K562 (cell line): ENCODE measurements around the gene SIDT2. TPM values are rescaled to one million over a fixed set of nuclear protein-coding genes. Genes with fewer than 3 reads are reported as not detected.

Experiments used
- ATAC-seq: fragments of 200-7000 bp; cut with Tn5 transposase; 3 replicates; pipeline ENCODE4 v1.9.1; 2020; ENCODE audit warnings: moderate library complexity
- BruUV-seq: library from RNA; stranded (reverse); fragments of 400-500 nt; replicated peaks from 2 replicates; lab custom pipeline; 2021; lab: Mats Ljungman, UMichigan
- CTCF ChIA-PET: fragments of 300-600 bp; formaldehyde crosslinking; extraction: SDS; loops from one replicate; lab custom pipeline; 2021; ENCODE audit warnings: low intra/inter-chr PET ratio; lab: Yijun Ruan, JAX
- POLR2A ChIA-PET: fragments of 300-600, 350-650 bp; sonication (Branson Sonifier 250); formaldehyde crosslinking; extraction: SDS; loops from one replicate; lab custom pipeline; 2021; ENCODE audit warnings: antibody characterized with exemption, inconsistent platforms; lab: Yijun Ruan, JAX
- DNase-seq, 4 experiments: peaks; one replicate each; pipeline versions ENCODE4 v3.0.0 to v3.0.0-alpha.2; 2011 to 2018; ENCODE audit warnings: low spot score in 3 of 4, mixed read lengths in 3 of 4; ENCODE audit errors: extremely low read depth in 1 of 4
- FAIRE-seq: peaks from 2 replicates; lab custom pipeline; 2011; peaks lifted over from hg19 to GRCh38; lab: Jason Lieb, UNC
- H2AFZ ChIP-seq: 2 replicates; pipeline ENCODE4 v1.6.0; 2011; ENCODE audit warnings: low read depth, low read length, control low read depth, inconsistent platforms
- H3K27ac ChIP-seq: fragments of 200-600 bp; 3 replicates; pipeline ENCODE4 v1.8.0; 2011; ENCODE audit warnings: low read depth, mild to moderate bottlenecking, control low read depth, inconsistent platforms, low read length, moderate library complexity, mixed read lengths; ENCODE audit errors: extremely low read depth
- H3K27me3 ChIP-seq, 2 experiments: fragments of 300-600 bp in 1 of 2; 2 replicates in 1 of 2; 3 replicates in 1 of 2; pipeline versions ENCODE4 v1.6.0 to v1.8.0; 2011; ENCODE audit warnings: inconsistent platforms in 2 of 2, low read length in 2 of 2, mild to moderate bottlenecking in 1 of 2, mixed read lengths in 1 of 2, moderate library complexity in 1 of 2; ENCODE audit not compliant: control insufficient read depth in 2 of 2, insufficient read depth in 2 of 2
- H3K36me3 ChIP-seq: fragments of 300-600 bp; 3 replicates; pipeline ENCODE4 v1.8.0; 2011; ENCODE audit warnings: mild to moderate bottlenecking, low read length, inconsistent platforms; ENCODE audit not compliant: control insufficient read depth, insufficient read depth
- H3K4me1 ChIP-seq, 2 experiments: fragments of 200-600 bp in 1 of 2; replicated peaks in 1 of 2; 2 replicates in 1 of 2; 3 replicates in 1 of 2; pipeline versions ENCODE4 v1.5.1 to v1.8.0; 2011; ENCODE audit warnings: inconsistent platforms in 2 of 2, low read length in 2 of 2, mild to moderate bottlenecking in 1 of 2, mixed read lengths in 1 of 2, moderate library complexity in 1 of 2; ENCODE audit not compliant: control insufficient read depth in 2 of 2, insufficient read depth in 2 of 2
- H3K4me2 ChIP-seq: 2 replicates; pipeline ENCODE4 v1.6.1; 2011; ENCODE audit warnings: low read length, control low read depth, inconsistent platforms, mixed read lengths; ENCODE audit not compliant: insufficient read depth
- H3K4me3 ChIP-seq: fragments of 200-600 bp; sonication (generic), shearing (Covaris generic); 2 replicates; pipeline ENCODE4 v1.5.1; 2016; ENCODE audit warnings: control low read depth, inconsistent platforms
- H3K79me2 ChIP-seq: fragments of 200-600 bp; 3 replicates; pipeline ENCODE4 v1.8.0; 2011; ENCODE audit warnings: low read length, inconsistent platforms; ENCODE audit not compliant: control insufficient read depth, insufficient read depth
- H3K9ac ChIP-seq, 2 experiments: 2 replicates each; pipeline versions ENCODE4 v1.6.0 to v1.6.1; 2011; ENCODE audit warnings: low read depth in 2 of 2, low read length in 2 of 2, control low read depth in 1 of 2, inconsistent platforms in 1 of 2, mild to moderate bottlenecking in 1 of 2, mixed read lengths in 1 of 2; ENCODE audit not compliant: insufficient read depth in 1 of 2
- H3K9me1 ChIP-seq: one replicate; pipeline ENCODE4 v1.6.0; 2011; ENCODE audit warnings: inconsistent platforms, mild to moderate bottlenecking, low read length, moderate library complexity; ENCODE audit not compliant: control insufficient read depth, insufficient read depth
- H3K9me3 ChIP-seq: replicated peaks from 2 replicates; pipeline ENCODE4 v1.5.1; 2011; ENCODE audit warnings: low read depth, low read length, inconsistent platforms; ENCODE audit not compliant: control insufficient read depth, insufficient read depth
- H4K20me1 ChIP-seq: replicated peaks from 2 replicates; pipeline ENCODE4 v1.6.1; 2011; ENCODE audit warnings: low read length, inconsistent platforms, mixed read lengths; ENCODE audit not compliant: control insufficient read depth, insufficient read depth
- POLR2G ChIP-seq: fragments of 200-400 bp; formaldehyde crosslinking; IDR thresholded peaks from 2 replicates; pipeline ENCODE4 v1.6.1; 2017; ENCODE audit warnings: low read depth, mild to moderate bottlenecking, antibody characterized with exemption, low read length, moderate library complexity
- RFX1 ChIP-seq: fragments of 450-650 bp; IDR thresholded peaks from 2 replicates; pipeline ENCODE4 v1.6.1; 2016; ENCODE audit warnings: mild to moderate bottlenecking, moderate library complexity
- ZNF696 ChIP-seq: fragments of 250-450 bp; sonication (Bioruptor Pico); conservative IDR thresholded peaks from 2 replicates; pipeline ENCODE4 v1.4.0; 2020; ENCODE audit warnings: mild to moderate bottlenecking, moderate library complexity
- WGBS: fragments of 100-300 bp; shearing (Covaris generic); methylation state at CpG from one replicate; pipeline ENCODE4 v1.1.6; 2016; ENCODE audit warnings: low coverage, mixed read lengths; ENCODE audit not compliant: insufficient coverage; ENCODE audit errors: missing lambda C conversion rate; 5-methylcytosine and 5-hydroxymethylcytosine counted together
- in situ Hi-C: fragments of 300-500 bp; cut with MboI; formaldehyde crosslinking; loops from 4 replicates; pipeline ENCODE4 v1.15.0; 2018; ENCODE audit warnings: inconsistent platforms, mixed read lengths
- intact Hi-C: fragments of 100-400 bp; cut with micrococcal nuclease; formaldehyde crosslinking; loops from 2 replicates; pipeline ENCODE4 v1.14.2; 2022
- polyA plus RNA-seq, 8 experiments: library from polyadenylated mRNA; depleted of rRNA in 4 of 8; stranded (reverse) in 5 of 8; unstranded in 3 of 8; fragments of >200 nt; fragmentation: Nextera tagmentation in 2 of 8; fragmentation: Illumina TruSeq in 1 of 8; extraction: Ambion mirVana in 2 of 8; extraction: Trizol in 1 of 8; gene quantifications; 2 replicates each; pipeline versions ENCODE4 v1.2.1 to v1.2.3, GENCODE V29; 2011 to 2014; ENCODE audit warnings: inconsistent platforms in 1 of 8, missing spikeins in 1 of 8
- total RNA-seq, 7 experiments: library from RNA; depleted of rRNA in 6 of 7; stranded (reverse); fragments of >200 nt in 6 of 7; fragmentation: Illumina TruSeq in 2 of 7; extraction: Trizol in 2 of 7; gene quantifications; 2 replicates each; pipeline versions ENCODE4 v1.2.1 to v1.2.3, GENCODE V29; 2011 to 2021; ENCODE audit warnings: low replicate concordance in 1 of 7
- TF ChIP-seq, protein P1 (sequence below): fragments of 150-350 bp; IDR thresholded peaks from 2 replicates; pipeline ENCODE4 v1.6.1; 2014; ENCODE audit warnings: low read depth, mild to moderate bottlenecking, low read length, borderline replicate concordance

The SIDT2 gene
- total and polyA plus RNA-seq, 9 of the 15 experiments (the other 6 are each of a cell fraction or from before 2014, with no cell fraction given): 2.4 to 20.2 (median 6.5) TPM

DNA sequence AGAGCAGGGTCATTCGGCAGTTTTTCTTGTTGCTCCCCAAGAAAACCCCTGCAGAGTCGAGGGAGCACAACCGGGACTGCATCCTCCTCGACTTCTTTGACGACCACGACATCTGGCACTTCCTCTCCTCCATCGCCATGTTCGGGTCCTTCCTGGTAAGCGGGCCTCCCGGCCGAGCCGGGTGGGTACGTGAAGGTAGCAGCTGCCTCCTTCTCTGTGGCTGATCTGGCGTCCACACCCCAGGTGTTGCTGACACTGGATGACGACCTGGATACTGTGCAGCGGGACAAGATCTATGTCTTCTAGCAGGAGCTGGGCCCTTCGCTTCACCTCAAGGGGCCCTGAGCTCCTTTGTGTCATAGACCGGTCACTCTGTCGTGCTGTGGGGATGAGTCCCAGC is 17.2 kb downstream of the SIDT2 start:
- Histone ChIP-seq H3K4me3 (no peak overlapping the region), H2AFZ (no peak overlapping the region), H3K9me1 (no peaks in the 10 kb centered on the region), H3K27ac (no peak overlapping the region), H3K9ac (peak overlapping the region in 1 of 2 experiments; percentile 78; a peak in 2 of 4 replicates), H3K4me2 (no peak overlapping the region), H3K9me3 (no peaks in the 10 kb centered on the region), H3K79me2 (no peaks in the 10 kb centered on the region), H3K36me3 (peaks cover 21% of the 10 kb centered on the region; the same call in 2 of the 3 replicates), H4K20me1 (no peaks in the 10 kb centered on the region; the same call in none of the 2 replicates), H3K4me1 (peaks cover 0 to 26% of the 10 kb centered on the region in 2 experiments; a peak in 3 of 5 replicates), H3K27me3 (no peaks in the 10 kb centered on the region)
- no TSS peak for BruUV-seq
- DNase-seq (no peak), FAIRE-seq (no peak), ATAC-seq (no peak)
- POLR2A ChIA-PET: interaction anchor here (0.6 to 0.7 kb wide), 2 partner anchors 46 to 146 kb away, joined by 3 to 4 read pairs; no protein-coding TSS in a partner anchor
- CTCF ChIA-PET: no interaction called here
- WGBS: 82% methylated on average over 14 of the region's 19 CpGs
- in situ Hi-C loops (no loop called here), intact Hi-C loops (no loop called here)
- TF ChIP-seq ZNF696 (CRISPR knock-in tag) (no peak), RFX1 (no peak), POLR2G (peak; percentile 50)

DNA sequence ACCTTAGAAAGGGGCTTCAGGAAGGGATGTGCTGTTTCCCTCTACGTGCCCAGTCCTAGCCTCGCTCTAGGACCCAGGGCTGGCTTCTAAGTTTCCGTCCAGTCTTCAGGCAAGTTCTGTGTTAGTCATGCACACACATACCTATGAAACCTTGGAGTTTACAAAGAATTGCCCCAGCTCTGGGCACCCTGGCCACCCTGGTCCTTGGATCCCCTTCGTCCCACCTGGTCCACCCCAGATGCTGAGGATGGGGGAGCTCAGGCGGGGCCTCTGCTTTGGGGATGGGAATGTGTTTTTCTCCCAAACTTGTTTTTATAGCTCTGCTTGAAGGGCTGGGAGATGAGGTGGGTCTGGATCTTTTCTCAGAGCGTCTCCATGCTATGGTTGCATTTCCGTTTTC is 18.5 kb downstream of the SIDT2 start:
- DNase-seq (no peak), FAIRE-seq (no peak), ATAC-seq (no peak)
- Histone ChIP-seq H3K27me3 (no peaks in the 10 kb centered on the region), H3K79me2 (no peaks in the 10 kb centered on the region), H3K4me3 (no peak overlapping the region), H3K9me1 (no peaks in the 10 kb centered on the region), H3K4me2 (no peak overlapping the region), H3K27ac (no peak overlapping the region), H3K9me3 (no peaks in the 10 kb centered on the region), H3K36me3 (peaks cover 20% of the 10 kb centered on the region; the same call in 2 of the 3 replicates), H3K9ac (no peak overlapping the region), H2AFZ (no peak overlapping the region), H4K20me1 (no peaks in the 10 kb centered on the region; the same call in none of the 2 replicates), H3K4me1 (peaks cover 0 to 30% of the 10 kb centered on the region in 2 experiments; a peak in 3 of 5 replicates)
- WGBS: 86% methylated on average over 6 of the region's 7 CpGs
- intact Hi-C loops: no loop called here
- ChIA-PET CTCF (no interaction called here), POLR2A (interaction anchor here (0.7 kb wide), 1 partner anchor 49 kb away, joined by 3 read pairs; no protein-coding TSS in a partner anchor)
- BruUV-seq: no TSS peak
- in situ Hi-C loops: no loop called here
- TF ChIP-seq, protein P1, sequence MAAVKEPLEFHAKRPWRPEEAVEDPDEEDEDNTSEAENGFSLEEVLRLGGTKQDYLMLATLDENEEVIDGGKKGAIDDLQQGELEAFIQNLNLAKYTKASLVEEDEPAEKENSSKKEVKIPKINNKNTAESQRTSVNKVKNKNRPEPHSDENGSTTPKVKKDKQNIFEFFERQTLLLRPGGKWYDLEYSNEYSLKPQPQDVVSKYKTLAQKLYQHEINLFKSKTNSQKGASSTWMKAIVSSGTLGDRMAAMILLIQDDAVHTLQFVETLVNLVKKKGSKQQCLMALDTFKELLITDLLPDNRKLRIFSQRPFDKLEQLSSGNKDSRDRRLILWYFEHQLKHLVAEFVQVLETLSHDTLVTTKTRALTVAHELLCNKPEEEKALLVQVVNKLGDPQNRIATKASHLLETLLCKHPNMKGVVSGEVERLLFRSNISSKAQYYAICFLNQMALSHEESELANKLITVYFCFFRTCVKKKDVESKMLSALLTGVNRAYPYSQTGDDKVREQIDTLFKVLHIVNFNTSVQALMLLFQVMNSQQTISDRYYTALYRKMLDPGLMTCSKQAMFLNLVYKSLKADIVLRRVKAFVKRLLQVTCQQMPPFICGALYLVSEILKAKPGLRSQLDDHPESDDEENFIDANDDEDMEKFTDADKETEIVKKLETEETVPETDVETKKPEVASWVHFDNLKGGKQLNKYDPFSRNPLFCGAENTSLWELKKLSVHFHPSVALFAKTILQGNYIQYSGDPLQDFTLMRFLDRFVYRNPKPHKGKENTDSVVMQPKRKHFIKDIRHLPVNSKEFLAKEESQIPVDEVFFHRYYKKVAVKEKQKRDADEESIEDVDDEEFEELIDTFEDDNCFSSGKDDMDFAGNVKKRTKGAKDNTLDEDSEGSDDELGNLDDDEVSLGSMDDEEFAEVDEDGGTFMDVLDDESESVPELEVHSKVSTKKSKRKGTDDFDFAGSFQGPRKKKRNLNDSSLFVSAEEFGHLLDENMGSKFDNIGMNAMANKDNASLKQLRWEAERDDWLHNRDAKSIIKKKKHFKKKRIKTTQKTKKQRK: no peak
